Measurements from ENCODE around the gene CTSZ.
A peak's percentile ranks its signal among the peaks of the same experiment; 100 is the strongest.
"Not testable (repeated sequence)": the region's sequence is repeated elsewhere in the genome, so short reads cannot be mapped to it uniquely, and the experiment has no call there.

Gene CTSZ

DNA sequence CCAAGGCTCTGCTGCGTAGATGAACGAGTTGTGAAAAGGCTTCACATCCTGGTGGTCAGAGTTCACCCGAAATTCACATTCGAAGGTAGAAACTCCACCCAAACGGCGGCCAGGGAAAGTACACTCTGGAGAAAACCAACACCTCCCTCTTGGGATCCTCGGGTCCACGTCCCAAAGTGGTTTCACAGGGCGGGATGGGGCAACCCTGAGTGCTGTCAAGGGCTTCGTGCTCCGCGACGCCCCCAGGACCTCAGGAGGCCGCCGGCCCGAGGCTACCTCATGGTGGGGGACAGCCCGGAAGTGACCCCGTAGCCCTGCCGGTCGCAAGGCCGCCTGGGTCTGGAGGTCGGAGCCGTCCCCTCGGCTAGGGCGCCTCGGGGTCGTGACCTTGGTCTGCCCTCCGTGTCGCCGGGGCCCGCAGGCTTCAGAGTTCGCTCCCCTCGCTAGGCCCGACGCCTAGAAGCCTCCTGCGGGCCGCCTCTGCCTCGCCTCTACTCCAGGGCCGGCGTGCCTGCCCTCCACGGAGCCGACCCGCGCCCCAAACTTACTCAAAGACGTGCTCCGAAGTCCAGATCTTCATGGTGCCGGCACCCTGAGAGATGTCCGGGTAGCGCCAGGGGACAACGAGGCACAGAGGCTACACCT lies 35.2 kb upstream of the CTSZ start, which contains the start of gene PRELID3B:
PRELID3B (minus strand) TSS at position 636 of the 645 bp plus-strand sequence; CDS start at position 580, 56 bp downstream.
- H3K9me3 ChIP-seq (ENCODE audit: control insufficient read depth, low read length): no peaks in the 10 kb centered on the region
- H3K9ac ChIP-seq (ENCODE audit: low read length): peak within 1 kb of the TSS; percentile 87
- H3K27me3 ChIP-seq (ENCODE audit: control insufficient read depth, insufficient read depth, low read length): no peaks in the 10 kb centered on the region
- H3K36me3 ChIP-seq (ENCODE audit: control insufficient read depth, insufficient read depth, low read length): no peaks in the 10 kb centered on the region
- H3K4me1 ChIP-seq (ENCODE audit: control insufficient read depth, insufficient read depth, low read length): peaks cover 28% of the 10 kb centered on the region
- peak within 1 kb of the TSS; percentile 46 for H3K4me3 ChIP-seq (ENCODE audit: low read length)

DNA sequence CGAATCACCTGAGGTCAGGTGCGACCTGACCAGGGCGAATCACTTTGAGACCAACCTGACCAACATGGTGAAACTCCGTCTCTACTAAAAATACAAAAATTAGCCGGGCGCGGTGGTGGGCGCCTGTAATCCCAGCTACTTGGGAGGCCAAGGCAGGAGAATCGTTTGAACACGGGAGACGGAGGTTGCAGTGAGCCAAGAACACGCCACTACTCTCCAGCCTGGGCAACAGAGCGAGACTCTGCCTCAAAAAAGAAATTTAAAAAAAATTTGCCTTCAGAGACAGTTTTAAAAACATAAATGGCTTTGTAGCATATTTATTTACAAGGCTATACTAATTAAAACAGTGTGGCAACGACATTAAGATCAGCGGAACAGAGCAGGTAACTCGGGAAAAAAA lies 34.4 kb upstream of the CTSZ start:
- H3K27me3 ChIP-seq (ENCODE audit: control insufficient read depth, insufficient read depth, low read length); H3K36me3 ChIP-seq (ENCODE audit: control insufficient read depth, insufficient read depth, low read length); H3K9me3 ChIP-seq (ENCODE audit: control insufficient read depth, low read length): not testable (repeated sequence)
- Histone ChIP-seq H3K4me1 (ENCODE audit: control insufficient read depth, insufficient read depth, low read length) (peaks cover 22% of the 10 kb centered on the region), H3K4me3 (ENCODE audit: low read length) (peak overlapping the region; percentile 46), H3K9ac (ENCODE audit: low read length) (peak overlapping the region; percentile 87)

DNA sequence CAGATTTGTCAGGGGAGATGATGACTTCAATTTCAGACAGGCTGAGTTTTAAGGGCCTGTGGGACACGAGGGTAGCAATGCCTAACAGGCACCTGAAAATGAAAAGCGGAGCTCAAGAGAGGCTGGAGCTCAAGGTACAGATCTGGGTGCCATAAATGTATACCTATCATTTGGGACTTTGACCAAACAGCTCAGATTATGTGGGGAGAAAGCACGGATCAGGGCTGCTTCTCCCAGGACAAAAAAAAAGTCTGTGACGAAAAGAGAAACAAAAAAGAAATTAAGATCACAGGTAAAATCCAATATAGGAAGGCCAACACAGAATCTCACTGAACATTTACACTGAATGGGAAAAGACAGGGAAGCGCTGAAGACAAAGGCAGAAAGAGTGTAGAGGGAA lies 33.6 kb upstream of the CTSZ start:
- no peaks in the 10 kb centered on the region for H3K9me3 ChIP-seq (ENCODE audit: control insufficient read depth, low read length)
- H3K4me1 ChIP-seq (ENCODE audit: control insufficient read depth, insufficient read depth, low read length): peaks cover 25% of the 10 kb centered on the region
- peak overlapping the region; percentile 13 for H3K9ac ChIP-seq (ENCODE audit: low read length)
- peaks cover 3% of the 10 kb centered on the region for H3K36me3 ChIP-seq (ENCODE audit: control insufficient read depth, insufficient read depth, low read length)
- H3K4me3 ChIP-seq (ENCODE audit: low read length): no peak overlapping the region
- no peaks in the 10 kb centered on the region for H3K27me3 ChIP-seq (ENCODE audit: control insufficient read depth, insufficient read depth, low read length)

DNA sequence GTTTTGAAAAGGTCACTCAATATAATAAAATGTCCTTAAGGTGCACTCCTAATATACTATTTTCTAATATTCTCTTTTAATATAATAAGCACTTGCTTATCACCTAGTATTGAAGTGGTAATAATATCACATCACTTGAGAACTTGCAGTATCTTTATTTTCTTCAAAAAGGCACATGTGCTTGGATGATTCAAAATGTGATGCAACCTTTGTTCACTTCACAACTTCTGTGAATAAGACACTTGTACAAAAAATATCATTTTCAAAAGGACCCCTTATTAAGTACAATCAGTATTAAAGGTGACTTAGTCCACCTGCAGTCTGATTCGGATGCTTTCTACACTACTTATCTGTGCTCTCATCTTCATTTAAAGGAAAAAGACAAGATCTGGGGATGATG lies 32.2 kb upstream of the CTSZ start:
- no peak overlapping the region for H3K9ac ChIP-seq (ENCODE audit: low read length)
- peaks cover 29% of the 10 kb centered on the region for H3K4me1 ChIP-seq (ENCODE audit: control insufficient read depth, insufficient read depth, low read length)
- H3K4me3 ChIP-seq (ENCODE audit: low read length): no peak overlapping the region
- H3K27me3 ChIP-seq (ENCODE audit: control insufficient read depth, insufficient read depth, low read length): no peaks in the 10 kb centered on the region
- H3K9me3 ChIP-seq (ENCODE audit: control insufficient read depth, low read length): no peaks in the 10 kb centered on the region
- peaks cover 10% of the 10 kb centered on the region for H3K36me3 ChIP-seq (ENCODE audit: control insufficient read depth, insufficient read depth, low read length)

DNA sequence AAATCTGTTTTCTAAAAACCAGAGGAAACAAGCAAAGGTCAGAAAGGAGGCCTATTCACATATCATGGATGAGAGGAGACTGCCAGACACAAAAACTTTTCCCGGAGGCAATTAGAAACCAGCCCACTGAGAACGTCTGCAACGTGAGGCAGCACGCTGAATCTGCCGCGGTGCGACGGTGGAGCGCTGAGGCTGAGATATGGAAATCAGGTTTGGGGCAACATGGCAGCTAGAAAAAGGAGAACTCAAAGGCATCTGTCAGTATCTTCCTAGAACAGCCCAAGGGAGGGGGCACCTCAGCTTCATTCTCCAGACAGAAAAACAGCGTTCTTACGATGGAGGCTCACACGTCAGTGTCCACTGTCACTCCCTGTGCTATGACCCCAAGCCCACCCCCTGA lies 30.3 kb upstream of the CTSZ start:
- Histone ChIP-seq H3K27me3 (ENCODE audit: control insufficient read depth, insufficient read depth, low read length) (no peaks in the 10 kb centered on the region), H3K4me1 (ENCODE audit: control insufficient read depth, insufficient read depth, low read length) (peaks cover 29% of the 10 kb centered on the region), H3K4me3 (ENCODE audit: low read length) (no peak overlapping the region), H3K9me3 (ENCODE audit: control insufficient read depth, low read length) (no peaks in the 10 kb centered on the region), H3K36me3 (ENCODE audit: control insufficient read depth, insufficient read depth, low read length) (peaks cover 10% of the 10 kb centered on the region), H3K9ac (ENCODE audit: low read length) (no peak overlapping the region)

DNA sequence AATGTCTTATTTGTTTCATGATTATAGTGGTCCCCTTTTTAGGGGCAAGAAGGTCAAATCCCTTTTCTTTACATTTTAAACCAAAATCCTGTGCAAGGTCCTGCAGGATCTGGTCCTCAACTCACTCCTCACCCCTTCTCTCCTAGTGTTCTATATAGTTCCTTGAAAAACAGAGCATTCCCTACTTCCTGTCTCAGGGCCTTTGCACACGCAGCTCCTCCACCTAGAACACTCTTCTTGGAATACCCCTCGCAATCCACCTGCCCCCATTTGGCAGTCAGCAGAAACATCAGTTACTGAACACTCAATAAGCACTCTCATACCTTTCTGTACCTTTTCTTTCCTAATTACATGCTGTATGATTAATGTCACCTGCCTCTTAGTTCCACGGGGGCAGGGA lies 28.3 kb upstream of the CTSZ start:
- Histone ChIP-seq H3K27me3 (ENCODE audit: control insufficient read depth, insufficient read depth, low read length) (no peaks in the 10 kb centered on the region), H3K4me1 (ENCODE audit: control insufficient read depth, insufficient read depth, low read length) (peaks cover 24% of the 10 kb centered on the region), H3K4me3 (ENCODE audit: low read length) (no peak overlapping the region), H3K9ac (ENCODE audit: low read length) (no peak overlapping the region), H3K36me3 (ENCODE audit: control insufficient read depth, insufficient read depth, low read length) (peaks cover 10% of the 10 kb centered on the region), H3K9me3 (ENCODE audit: control insufficient read depth, low read length) (no peaks in the 10 kb centered on the region)

DNA sequence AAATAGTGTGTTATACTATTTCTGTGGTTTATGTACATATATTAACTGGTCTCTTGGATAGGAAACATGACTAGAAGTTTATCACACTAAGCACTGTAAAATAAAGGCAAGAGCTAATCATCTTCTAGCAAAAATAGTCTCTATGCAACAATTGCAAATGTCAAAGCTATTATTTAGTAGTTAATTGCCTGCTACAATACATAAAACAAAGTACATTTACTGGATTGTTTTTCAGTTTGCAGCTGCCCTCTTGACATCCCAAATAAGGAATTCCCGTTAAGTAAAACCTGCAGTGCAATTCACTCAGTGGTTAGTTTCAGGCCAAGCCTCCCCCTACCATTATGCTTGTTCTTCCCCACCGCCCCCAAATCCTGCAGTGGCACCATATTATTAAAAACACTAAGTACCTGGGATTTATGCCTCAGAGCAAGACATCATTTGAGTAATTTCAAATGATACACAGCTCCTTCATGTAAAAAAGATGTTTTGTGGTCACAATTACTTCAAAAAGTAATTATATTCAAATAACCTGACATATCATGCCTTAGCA lies 26.6 kb upstream of the CTSZ start:
- no peak overlapping the region for H3K9ac ChIP-seq (ENCODE audit: low read length)

DNA sequence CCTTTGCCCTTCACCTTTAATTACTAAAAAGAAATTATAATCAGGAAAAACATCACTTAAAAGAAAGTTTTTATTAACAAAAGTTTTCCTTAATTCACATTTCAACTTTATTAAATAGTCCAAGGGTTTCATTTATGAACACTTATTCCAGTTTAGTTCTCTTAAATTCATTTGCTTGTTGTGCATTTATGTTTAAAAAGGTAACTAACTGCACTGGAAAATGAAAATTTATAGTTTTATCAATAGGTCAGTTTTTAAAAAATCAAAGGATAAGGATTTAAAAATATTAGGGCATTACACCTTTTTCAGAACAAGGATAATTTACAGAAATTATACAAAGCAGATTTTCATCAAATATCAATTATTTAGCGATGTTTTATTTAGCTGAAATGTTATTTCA lies 26.0 kb upstream of the CTSZ start:
- Histone ChIP-seq H3K4me1 (ENCODE audit: control insufficient read depth, insufficient read depth, low read length) (peaks cover 32% of the 10 kb centered on the region), H3K4me3 (ENCODE audit: low read length) (no peak overlapping the region), H3K36me3 (ENCODE audit: control insufficient read depth, insufficient read depth, low read length) (peaks cover 10% of the 10 kb centered on the region), H3K27me3 (ENCODE audit: control insufficient read depth, insufficient read depth, low read length) (no peaks in the 10 kb centered on the region), H3K9ac (ENCODE audit: low read length) (peak overlapping the region; percentile 57), H3K9me3 (ENCODE audit: control insufficient read depth, low read length) (no peaks in the 10 kb centered on the region)

More for the DNA sequence above, 26.6 kb upstream of the CTSZ start:
- H3K4me3 ChIP-seq (ENCODE audit: low read length): no peak overlapping the region
- H3K4me1 ChIP-seq (ENCODE audit: control insufficient read depth, insufficient read depth, low read length): peaks cover 32% of the 10 kb centered on the region
- H3K9me3 ChIP-seq (ENCODE audit: control insufficient read depth, low read length): no peaks in the 10 kb centered on the region
- H3K27me3 ChIP-seq (ENCODE audit: control insufficient read depth, insufficient read depth, low read length): no peaks in the 10 kb centered on the region
- H3K36me3 ChIP-seq (ENCODE audit: control insufficient read depth, insufficient read depth, low read length): peaks cover 10% of the 10 kb centered on the region

DNA sequence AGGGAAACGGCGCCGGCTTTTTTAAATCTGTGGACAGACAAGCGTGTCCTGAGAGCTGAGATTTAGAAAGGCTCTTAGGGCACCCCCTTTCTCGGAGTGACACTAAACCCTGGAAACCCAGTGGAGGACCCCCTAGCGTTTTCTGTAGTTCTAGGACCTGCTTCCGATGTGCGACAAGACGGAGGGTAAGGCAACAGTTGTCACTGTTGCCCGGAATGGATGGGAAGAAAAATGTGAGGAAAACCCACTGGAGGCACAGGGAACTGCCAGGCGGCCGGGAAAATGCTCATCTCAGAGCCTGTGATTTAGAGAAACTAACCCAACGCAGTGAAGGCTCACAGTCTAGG lies 25.6 kb upstream of the CTSZ start:
- peak overlapping the region; percentile 85 for H3K4me3 ChIP-seq (ENCODE audit: low read length)
- peak overlapping the region; percentile 57 for H3K9ac ChIP-seq (ENCODE audit: low read length)
- peaks cover 32% of the 10 kb centered on the region for H3K4me1 ChIP-seq (ENCODE audit: control insufficient read depth, insufficient read depth, low read length)
- peaks cover 10% of the 10 kb centered on the region for H3K36me3 ChIP-seq (ENCODE audit: control insufficient read depth, insufficient read depth, low read length)
- no peaks in the 10 kb centered on the region for H3K9me3 ChIP-seq (ENCODE audit: control insufficient read depth, low read length)
- no peaks in the 10 kb centered on the region for H3K27me3 ChIP-seq (ENCODE audit: control insufficient read depth, insufficient read depth, low read length)

DNA sequence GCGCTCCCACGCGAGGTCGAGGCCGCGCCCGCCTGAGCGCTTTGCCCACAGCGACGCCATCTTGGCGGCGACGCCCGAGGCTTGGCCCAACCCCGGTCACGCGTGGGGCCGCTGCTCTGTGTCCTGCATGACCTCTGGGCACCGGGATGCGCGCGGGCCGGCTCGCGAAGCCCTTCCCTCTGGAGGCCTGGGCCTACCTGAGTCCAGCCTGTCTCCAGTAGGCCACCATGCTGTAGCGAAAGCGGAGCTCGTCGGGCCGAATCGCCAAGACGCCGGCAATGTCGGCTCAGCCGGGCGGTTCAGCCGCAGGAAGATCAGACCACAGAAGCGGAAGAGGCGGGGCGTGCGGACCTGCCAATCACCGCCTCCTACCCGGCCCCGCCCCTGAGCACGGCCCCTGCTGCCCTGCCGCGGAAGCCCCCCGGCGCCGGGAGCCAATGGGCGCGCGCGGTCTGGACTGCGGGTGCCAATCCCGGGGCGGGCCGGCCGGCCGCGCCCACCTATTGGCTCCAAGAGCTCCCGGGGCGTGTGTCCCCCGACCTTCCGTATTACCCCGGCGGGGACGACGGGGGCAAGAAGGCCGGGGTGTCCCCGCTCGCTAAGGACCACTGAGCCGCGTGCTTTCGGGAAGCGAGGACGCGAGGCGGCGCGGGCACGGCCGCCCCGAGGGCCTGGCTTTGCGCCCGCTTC lies 25.1 kb upstream of the CTSZ start, which contains the start of gene ATP5F1E:
ATP5F1E (minus strand) TSS at position 313 of the 690 bp plus-strand sequence; CDS start at position 229, 84 bp downstream.
- peaks cover 10% of the 10 kb centered on the region for H3K36me3 ChIP-seq (ENCODE audit: control insufficient read depth, insufficient read depth, low read length)
- peak within 1 kb of the TSS; percentile 78 for H3K9ac ChIP-seq (ENCODE audit: low read length)
- peaks cover 32% of the 10 kb centered on the region for H3K4me1 ChIP-seq (ENCODE audit: control insufficient read depth, insufficient read depth, low read length)
- peak within 1 kb of the TSS; percentile 85 for H3K4me3 ChIP-seq (ENCODE audit: low read length)
- no peaks in the 10 kb centered on the region for H3K27me3 ChIP-seq (ENCODE audit: control insufficient read depth, insufficient read depth, low read length)
- no peaks in the 10 kb centered on the region for H3K9me3 ChIP-seq (ENCODE audit: control insufficient read depth, low read length)

DNA sequence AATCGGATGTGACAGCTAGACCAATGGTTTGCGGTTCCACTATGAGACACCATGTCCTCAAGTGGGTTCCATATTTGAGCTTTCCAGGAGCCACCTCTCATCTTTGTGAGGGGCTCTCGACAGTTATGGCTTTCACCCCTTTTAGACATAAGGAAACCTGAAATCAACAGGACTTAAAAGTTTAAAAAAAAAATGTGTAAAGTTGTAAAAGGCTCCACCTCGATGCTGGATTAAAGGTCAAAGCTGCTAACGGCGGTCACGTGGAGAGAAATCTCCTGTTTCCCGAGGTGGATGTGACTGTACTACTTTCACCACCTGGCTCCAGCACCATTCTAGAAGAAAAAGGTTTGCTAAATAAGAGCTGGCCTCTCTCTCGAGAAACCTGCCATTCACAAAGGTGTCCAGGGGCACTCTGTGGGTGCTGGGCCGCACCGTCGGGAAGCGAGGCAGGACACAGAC lies 24.5 kb upstream of the CTSZ start:
- H3K36me3 ChIP-seq (ENCODE audit: control insufficient read depth, insufficient read depth, low read length): peaks cover 10% of the 10 kb centered on the region

DNA sequence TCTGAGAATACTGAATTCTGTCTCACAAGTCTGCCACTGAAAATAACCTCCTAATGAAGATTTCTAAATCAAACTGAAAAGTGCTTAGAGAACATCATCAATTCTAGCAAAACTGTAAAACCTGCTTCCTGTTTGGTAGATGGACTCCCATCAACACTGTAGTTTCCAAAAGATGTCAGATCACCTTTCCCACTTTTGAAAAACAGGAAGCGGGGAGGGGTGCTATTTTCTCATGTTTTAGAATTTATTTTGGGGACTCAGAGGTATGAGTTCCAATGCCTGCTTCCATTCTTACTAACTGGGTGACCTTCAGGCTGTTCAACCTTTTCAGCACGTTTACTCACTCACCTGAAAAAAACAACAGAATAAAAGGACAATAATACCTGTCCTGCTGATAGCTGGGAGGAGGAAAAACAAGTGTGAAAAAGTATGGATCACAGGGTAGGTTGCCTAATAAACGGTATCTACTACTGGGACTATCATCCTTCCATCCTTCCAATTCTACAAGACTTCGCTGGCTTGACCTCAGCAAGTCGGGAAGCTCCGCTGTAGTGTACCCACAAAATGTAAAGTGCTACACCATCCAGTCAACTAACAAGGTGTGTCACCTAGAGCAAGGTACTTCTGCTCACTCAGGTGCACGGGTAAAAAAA lies 24.0 kb upstream of the CTSZ start:
- no peaks in the 10 kb centered on the region for H3K27me3 ChIP-seq (ENCODE audit: control insufficient read depth, insufficient read depth, low read length)
- H3K9me3 ChIP-seq (ENCODE audit: control insufficient read depth, low read length): no peaks in the 10 kb centered on the region
- H3K9ac ChIP-seq (ENCODE audit: low read length): peak overlapping the region; percentile 78
- peaks cover 10% of the 10 kb centered on the region for H3K36me3 ChIP-seq (ENCODE audit: control insufficient read depth, insufficient read depth, low read length)
- H3K4me3 ChIP-seq (ENCODE audit: low read length): peak overlapping the region; percentile 85
- peaks cover 32% of the 10 kb centered on the region for H3K4me1 ChIP-seq (ENCODE audit: control insufficient read depth, insufficient read depth, low read length)

More for the DNA sequence above, 24.5 kb upstream of the CTSZ start:
- H3K4me3 ChIP-seq (ENCODE audit: low read length): peak overlapping the region; percentile 85
- no peaks in the 10 kb centered on the region for H3K9me3 ChIP-seq (ENCODE audit: control insufficient read depth, low read length)
- no peaks in the 10 kb centered on the region for H3K27me3 ChIP-seq (ENCODE audit: control insufficient read depth, insufficient read depth, low read length)
- peak overlapping the region; percentile 78 for H3K9ac ChIP-seq (ENCODE audit: low read length)
- peaks cover 32% of the 10 kb centered on the region for H3K4me1 ChIP-seq (ENCODE audit: control insufficient read depth, insufficient read depth, low read length)

Data from mucosa of stomach (tissue), 1 donor.